PC-3 (cell line): ENCODE data around the gene GBP5.

ENCODE experiments used
- EZH2 ChIP-seq: fragments of 300-600 bp; sonication (generic); IDR thresholded peaks from one replicate; pipeline ENCODE4 v1.6.1; 2017; ENCODE audit warnings: antibody characterized with exemption, mild to moderate bottlenecking, low read length; ENCODE audit not compliant: unreplicated experiment
- EZH2phosphoT487 ChIP-seq: fragments of 300-600 bp; sonication (generic); IDR thresholded peaks from 2 replicates; pipeline ENCODE4 v1.6.1; 2018; ENCODE audit warnings: mild to moderate bottlenecking, antibody characterized with exemption, low read length, borderline replicate concordance
- TF ChIP-seq, protein P1 (sequence below): fragments of 300-600 bp; sonication (generic); conservative IDR thresholded peaks from 2 replicates; pipeline ENCODE4 v1.5.1; 2017; ENCODE audit warnings: antibody characterized with exemption, low read depth, mild to moderate bottlenecking, low read length

DNA sequence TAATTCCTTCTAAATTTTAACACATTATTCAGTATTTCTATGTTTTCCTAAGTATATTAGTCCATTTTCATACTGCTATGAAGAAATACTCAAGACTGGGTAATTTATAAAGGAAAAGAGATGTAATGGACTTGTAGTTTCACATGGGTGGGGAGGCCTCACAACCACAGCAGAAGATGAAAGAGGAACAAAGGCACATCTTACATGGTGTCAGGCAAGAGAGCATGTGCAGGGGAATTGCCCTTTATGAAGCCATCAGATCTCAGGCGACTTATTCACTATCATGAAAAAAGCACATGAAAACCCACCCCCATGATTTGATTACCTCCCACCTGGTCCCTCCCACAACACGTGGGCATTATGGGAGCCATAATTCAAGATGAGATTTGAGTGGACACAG, 15.6 kb downstream of the GBP5 start:
- TF ChIP-seq, protein P1, sequence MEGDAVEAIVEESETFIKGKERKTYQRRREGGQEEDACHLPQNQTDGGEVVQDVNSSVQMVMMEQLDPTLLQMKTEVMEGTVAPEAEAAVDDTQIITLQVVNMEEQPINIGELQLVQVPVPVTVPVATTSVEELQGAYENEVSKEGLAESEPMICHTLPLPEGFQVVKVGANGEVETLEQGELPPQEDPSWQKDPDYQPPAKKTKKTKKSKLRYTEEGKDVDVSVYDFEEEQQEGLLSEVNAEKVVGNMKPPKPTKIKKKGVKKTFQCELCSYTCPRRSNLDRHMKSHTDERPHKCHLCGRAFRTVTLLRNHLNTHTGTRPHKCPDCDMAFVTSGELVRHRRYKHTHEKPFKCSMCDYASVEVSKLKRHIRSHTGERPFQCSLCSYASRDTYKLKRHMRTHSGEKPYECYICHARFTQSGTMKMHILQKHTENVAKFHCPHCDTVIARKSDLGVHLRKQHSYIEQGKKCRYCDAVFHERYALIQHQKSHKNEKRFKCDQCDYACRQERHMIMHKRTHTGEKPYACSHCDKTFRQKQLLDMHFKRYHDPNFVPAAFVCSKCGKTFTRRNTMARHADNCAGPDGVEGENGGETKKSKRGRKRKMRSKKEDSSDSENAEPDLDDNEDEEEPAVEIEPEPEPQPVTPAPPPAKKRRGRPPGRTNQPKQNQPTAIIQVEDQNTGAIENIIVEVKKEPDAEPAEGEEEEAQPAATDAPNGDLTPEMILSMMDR: no peak
- no peak for TF ChIP-seq EZH2
- no peak for TF ChIP-seq EZH2phosphoT487
